Embryonic facial prominence (tissue), 1 donor: Measurements from ENCODE around the gene KCNIP4.
"Not testable (repeated sequence)": the region's sequence is repeated elsewhere in the genome, so short reads cannot be mapped to it uniquely, and the experiment has no call there.

Experiments
- DNase-seq: peaks from one replicate; pipeline ENCODE4 v3.0.0-alpha.2; 2016; ENCODE audit errors: extremely low spot score

Gene KCNIP4

GRCh38 chr4:21366312-21366711 is 582.3 kb downstream of the KCNIP4 start:
- DNase-seq, result no peak

- DNase-seq, result no peak
Measured at GRCh38 chr4:21363701-21364100, 584.9 kb downstream of the KCNIP4 start.

GRCh38 chr4:21352354-21352753 is 596.2 kb downstream of the KCNIP4 start:
- DNase-seq, result not testable (repeated sequence)

GRCh38 chr4:21347142-21347541 is 601.4 kb downstream of the KCNIP4 start:
- DNase-seq, result no peak

GRCh38 chr4:21327976-21328700 is 620.4 kb downstream of the KCNIP4 start:
- DNase-seq, result no peak

GRCh38 chr4:21320034-21320433 is 628.5 kb downstream of the KCNIP4 start:
- no peak for DNase-seq

GRCh38 chr4:21307709-21308108 is 640.9 kb downstream of the KCNIP4 start:
- DNase-seq, result no peak

GRCh38 chr4:21304540-21304887 is 644.1 kb downstream of the KCNIP4 start:
- no peak for DNase-seq

GRCh38 chr4:21290562-21290961 is 658.0 kb downstream of the KCNIP4 start:
- DNase-seq, result no peak

GRCh38 chr4:21276046-21276445 is 672.5 kb downstream of the KCNIP4 start:
- no peak for DNase-seq

GRCh38 chr4:21271439-21272052 is 677.0 kb downstream of the KCNIP4 start:
- DNase-seq, result no peak

- no peak for DNase-seq
Measured at GRCh38 chr4:21248331-21248730, 700.2 kb downstream of the KCNIP4 start.

- no peak for DNase-seq
Measured at GRCh38 chr4:21242163-21242562, 706.4 kb downstream of the KCNIP4 start.

GRCh38 chr4:21226637-21227538 is 721.7 kb downstream of the KCNIP4 start:
- no peak for DNase-seq

GRCh38 chr4:21211846-21212245 is 736.7 kb downstream of the KCNIP4 start:
- no peak for DNase-seq

- no peak for DNase-seq
Measured at GRCh38 chr4:21209860-21210259, 738.7 kb downstream of the KCNIP4 start.

GRCh38 chr4:21205821-21206531 is 742.6 kb downstream of the KCNIP4 start:
- DNase-seq, result no peak

- DNase-seq, result no peak
Measured at GRCh38 chr4:21203416-21203815, 745.2 kb downstream of the KCNIP4 start.

GRCh38 chr4:21202959-21203358 is 745.6 kb downstream of the KCNIP4 start:
- no peak for DNase-seq

GRCh38 chr4:21198683-21199082 is 749.9 kb downstream of the KCNIP4 start:
- DNase-seq, result no peak

- no peak for DNase-seq
Measured at GRCh38 chr4:21195682-21196081, 752.9 kb downstream of the KCNIP4 start.

GRCh38 chr4:21192367-21192766 is 756.2 kb downstream of the KCNIP4 start:
- no peak for DNase-seq
